ENCODE measurements around the gene SPG7. TPM values are rescaled to one million over a fixed set of nuclear protein-coding genes. Genes with fewer than 3 reads are reported as not detected.
"Not testable (repeated sequence)": the region's sequence is repeated elsewhere in the genome, so short reads cannot be mapped to it uniquely, and the experiment has no call there.

SPG7 gene
- total RNA-seq, 1 donor from 2014 or later = 95.0 TPM

GRCh38 chr16:89586853-89587252 is 78.7 kb downstream of the SPG7 start:
- DNase-seq (no peak), ATAC-seq (peak; percentile 7)
- Histone ChIP-seq H3K9me3 (no peaks in the 10 kb centered on the region), H3K4me1 (peaks cover 11% of the 10 kb centered on the region), H3K36me3 (no peaks in the 10 kb centered on the region), H3K27me3 (no peaks in the 10 kb centered on the region), H3K4me3 (no peak overlapping the region), H3K27ac (no peak overlapping the region)
- TF ChIP-seq CTCF (IDR thresholded peaks at IDR 0.05) = no peak
- intact Hi-C loops (cut with DNase I) = no loop called here

DNA sequence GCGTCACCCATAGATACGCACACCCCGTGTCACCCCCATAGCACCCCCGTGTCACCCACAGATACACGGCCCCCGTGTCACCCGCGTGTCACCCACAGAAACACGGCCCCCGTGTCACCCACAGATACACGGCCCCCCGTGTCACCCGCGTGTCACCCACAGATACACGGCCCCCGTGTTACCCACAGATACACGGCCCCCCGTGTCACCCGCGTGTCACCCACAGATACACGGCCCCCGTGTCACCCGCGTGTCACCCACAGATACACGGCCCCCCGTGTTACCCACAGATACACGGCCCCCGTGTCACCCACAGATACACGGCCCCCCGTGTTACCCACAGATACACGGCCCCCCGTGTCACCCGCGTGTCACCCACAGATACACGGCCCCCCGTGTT is 79.5 kb downstream of the SPG7 start:
- intact Hi-C loops (cut with DNase I); H3K27ac ChIP-seq; DNase-seq; H3K4me1 ChIP-seq; ATAC-seq; H3K4me3 ChIP-seq; H3K9me3 ChIP-seq; H3K36me3 ChIP-seq; H3K27me3 ChIP-seq: not testable (repeated sequence)

- Histone ChIP-seq H3K4me1 (no peaks in the 10 kb centered on the region), H3K27ac (no peak overlapping the region), H3K4me3 (no peak overlapping the region), H3K36me3 (no peaks in the 10 kb centered on the region), H3K9me3 (no peaks in the 10 kb centered on the region), H3K27me3 (no peaks in the 10 kb centered on the region)
- ATAC-seq (no peak), DNase-seq (no peak)
- intact Hi-C loops (cut with DNase I) = no loop called here
- TF ChIP-seq CTCF (IDR thresholded peaks at IDR 0.05) = no peak
These were observed 80.4 kb downstream of the SPG7 start for GRCh38 chr16:89588413-89589109.

- Histone ChIP-seq H3K36me3 (no peaks in the 10 kb centered on the region), H3K9me3 (no peaks in the 10 kb centered on the region), H3K27ac (no peak overlapping the region), H3K27me3 (no peaks in the 10 kb centered on the region), H3K4me3 (no peak overlapping the region), H3K4me1 (no peaks in the 10 kb centered on the region)
- ATAC-seq (no peak), DNase-seq (no peak)
- TF ChIP-seq CTCF (IDR thresholded peaks at IDR 0.05) = no peak
- intact Hi-C loops (cut with DNase I) = no loop called here
These were observed 81.2 kb downstream of the SPG7 start for GRCh38 chr16:89589241-89589926.

GRCh38 chr16:89593841-89594240 is 85.6 kb downstream of the SPG7 start:
- DNase-seq (no peak), ATAC-seq (no peak)
- no peaks in the 10 kb centered on the region for H3K4me1 ChIP-seq
- H3K27me3 ChIP-seq = no peaks in the 10 kb centered on the region
- H3K4me3 ChIP-seq = no peak overlapping the region
- no peaks in the 10 kb centered on the region for H3K36me3 ChIP-seq
- intact Hi-C loops (cut with DNase I) = no loop called here
- no peaks in the 10 kb centered on the region for H3K9me3 ChIP-seq
- no peak overlapping the region for H3K27ac ChIP-seq
- TF ChIP-seq CTCF (IDR thresholded peaks at IDR 0.05) = no peak

- no peak overlapping the region for H3K4me3 ChIP-seq
- intact Hi-C loops (cut with DNase I) = no loop called here
- no peaks in the 10 kb centered on the region for H3K36me3 ChIP-seq
- no peaks in the 10 kb centered on the region for H3K9me3 ChIP-seq
- H3K27me3 ChIP-seq = no peaks in the 10 kb centered on the region
- TF ChIP-seq CTCF (IDR thresholded peaks at IDR 0.05) = no peak
- H3K27ac ChIP-seq = no peak overlapping the region
- no peaks in the 10 kb centered on the region for H3K4me1 ChIP-seq
- DNase-seq (no peak), ATAC-seq (no peak)
These were observed 87.3 kb downstream of the SPG7 start for GRCh38 chr16:89595330-89596060.
